ENCODE results near the gene KCNA5. TPM values are rescaled to one million over a fixed set of nuclear protein-coding genes. Genes with fewer than 3 reads are reported as not detected.
A peak's percentile ranks its signal among the peaks of the same experiment; 100 is the strongest.

Gene KCNA5
- total RNA-seq, 2 experiments from 2014 or later = not detected

DNA sequence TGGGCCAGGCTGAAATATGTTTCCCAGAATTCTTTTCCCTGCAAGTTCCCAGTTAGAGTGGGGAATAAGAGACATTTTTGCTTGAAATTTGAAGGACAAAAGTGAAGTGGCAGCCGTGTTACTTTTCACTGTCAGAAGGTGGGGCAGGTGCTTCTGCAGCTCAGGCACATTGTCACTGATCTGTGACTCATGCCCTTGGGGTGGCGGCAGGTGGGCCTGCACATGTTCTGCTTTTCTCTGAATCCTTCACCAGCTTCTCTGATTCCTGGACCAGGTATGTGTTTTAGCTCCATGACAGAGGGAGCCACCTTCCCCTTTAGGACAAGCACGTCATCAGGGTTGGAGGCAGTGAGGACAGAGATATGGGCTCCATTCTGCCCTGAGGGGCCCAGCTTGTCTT, 11.7 kb upstream of the KCNA5 start:
- Mint-ChIP-seq H3K27me3 (ENCODE audit: low read depth) (peaks cover 6% of the 10 kb centered on the region), H3K36me3 (ENCODE audit: low read depth) (no peaks in the 10 kb centered on the region), H3K9me3 (no peaks in the 10 kb centered on the region), H3K4me1 (ENCODE audit: low read depth) (peaks cover 4% of the 10 kb centered on the region), H3K27ac (no peak overlapping the region), H3K4me3 (no peak overlapping the region)
- CTCF ChIA-PET = interaction anchor here (1.5 to 1.9 kb wide), 2 partner anchors 11 to 52 kb away, joined by 5 read pairs; no protein-coding TSS in a partner anchor
- no peak for DNase-seq
- intact Hi-C loops (cut with micrococcal nuclease) = no loop called here

GRCh38 chr12:5032821-5033220, 10.9 kb upstream of the KCNA5 start:
- H3K27ac Mint-ChIP-seq = no peak overlapping the region
- no peaks in the 10 kb centered on the region for H3K36me3 Mint-ChIP-seq (ENCODE audit: low read depth)
- H3K9me3 Mint-ChIP-seq = no peaks in the 10 kb centered on the region
- CTCF ChIA-PET = interaction anchor here (0.6 kb wide), 1 partner anchor 27 kb away, joined by 3 read pairs; no protein-coding TSS in a partner anchor
- peaks cover 5% of the 10 kb centered on the region for H3K27me3 Mint-ChIP-seq (ENCODE audit: low read depth)
- DNase-seq = no peak
- intact Hi-C loops (cut with micrococcal nuclease) = no loop called here
- H3K4me1 Mint-ChIP-seq (ENCODE audit: low read depth) = peaks cover 4% of the 10 kb centered on the region
- H3K4me3 Mint-ChIP-seq = no peak overlapping the region

DNA sequence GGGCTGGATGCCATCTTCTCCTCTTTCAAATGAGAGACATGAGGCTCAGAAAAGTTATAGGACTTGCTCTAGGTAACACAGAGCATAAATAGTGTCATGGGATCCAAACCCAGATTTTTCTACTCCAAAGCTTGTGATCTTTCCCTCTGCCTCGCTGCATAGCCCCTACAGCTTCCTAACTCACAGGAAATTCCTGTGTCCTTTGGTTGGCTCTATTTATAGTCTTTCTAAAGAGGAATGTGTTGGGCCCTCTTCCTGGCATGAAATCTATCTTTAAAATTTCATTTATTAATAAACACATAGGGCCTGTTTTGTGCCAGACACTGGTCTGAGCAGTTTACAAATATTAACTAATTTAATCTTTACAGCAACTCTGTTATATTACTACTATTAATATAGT, 9.8 kb upstream of the KCNA5 start:
- intact Hi-C loops (cut with micrococcal nuclease) = no loop called here
- Mint-ChIP-seq H3K27me3 (ENCODE audit: low read depth) (peaks cover 5% of the 10 kb centered on the region), H3K4me1 (ENCODE audit: low read depth) (peaks cover 4% of the 10 kb centered on the region), H3K36me3 (ENCODE audit: low read depth) (no peaks in the 10 kb centered on the region), H3K4me3 (no peak overlapping the region), H3K9me3 (no peaks in the 10 kb centered on the region), H3K27ac (no peak overlapping the region)
- CTCF ChIA-PET = interaction anchor here (0.6 to 0.9 kb wide), 2 partner anchors 31 to 51 kb away, joined by 3 read pairs; no protein-coding TSS in a partner anchor
- DNase-seq = no peak

DNA sequence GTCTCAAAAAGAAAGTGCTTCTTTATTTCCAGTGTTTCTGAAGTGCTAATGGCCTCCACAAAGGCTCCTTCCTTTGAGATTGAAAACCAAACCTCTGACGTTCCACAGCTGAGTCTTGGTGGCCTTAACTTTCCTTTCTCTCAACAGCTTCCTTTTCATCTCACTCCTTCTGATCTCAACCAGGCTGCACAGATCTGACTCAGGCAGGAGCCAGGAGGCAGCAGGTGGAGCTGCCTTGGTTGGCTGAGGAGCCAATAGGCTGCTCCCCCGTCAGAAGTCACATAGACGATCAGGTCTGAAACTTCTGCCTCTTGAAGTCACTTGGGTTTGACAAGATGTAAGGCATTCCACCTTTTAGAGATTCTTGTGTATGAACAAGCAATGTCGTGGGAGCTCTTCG, 9.1 kb upstream of the KCNA5 start:
- Mint-ChIP-seq H3K4me3 (no peak overlapping the region), H3K27ac (peak overlapping the region; percentile 3), H3K36me3 (ENCODE audit: low read depth) (no peaks in the 10 kb centered on the region), H3K27me3 (ENCODE audit: low read depth) (peaks cover 9% of the 10 kb centered on the region), H3K4me1 (ENCODE audit: low read depth) (peaks cover 4% of the 10 kb centered on the region), H3K9me3 (no peaks in the 10 kb centered on the region)
- CTCF ChIA-PET = interaction anchor here (0.8 to 0.9 kb wide), 2 partner anchors 50 to 180 kb away, joined by 3 to 4 read pairs; no protein-coding TSS in a partner anchor
- DNase-seq = peak; percentile 57
- intact Hi-C loops (cut with micrococcal nuclease) = no loop called here

GRCh38 chr12:5035618-5036017, 8.1 kb upstream of the KCNA5 start:
- Mint-ChIP-seq H3K27ac (no peak overlapping the region), H3K4me1 (ENCODE audit: low read depth) (peaks cover 4% of the 10 kb centered on the region), H3K4me3 (no peak overlapping the region), H3K9me3 (no peaks in the 10 kb centered on the region), H3K36me3 (ENCODE audit: low read depth) (no peaks in the 10 kb centered on the region), H3K27me3 (ENCODE audit: low read depth) (peaks cover 9% of the 10 kb centered on the region)
- CTCF ChIA-PET = no interaction called here
- DNase-seq = no peak
- intact Hi-C loops (cut with micrococcal nuclease) = no loop called here

GRCh38 chr12:5036031-5036430, 7.6 kb upstream of the KCNA5 start:
- CTCF ChIA-PET = no interaction called here

DNA sequence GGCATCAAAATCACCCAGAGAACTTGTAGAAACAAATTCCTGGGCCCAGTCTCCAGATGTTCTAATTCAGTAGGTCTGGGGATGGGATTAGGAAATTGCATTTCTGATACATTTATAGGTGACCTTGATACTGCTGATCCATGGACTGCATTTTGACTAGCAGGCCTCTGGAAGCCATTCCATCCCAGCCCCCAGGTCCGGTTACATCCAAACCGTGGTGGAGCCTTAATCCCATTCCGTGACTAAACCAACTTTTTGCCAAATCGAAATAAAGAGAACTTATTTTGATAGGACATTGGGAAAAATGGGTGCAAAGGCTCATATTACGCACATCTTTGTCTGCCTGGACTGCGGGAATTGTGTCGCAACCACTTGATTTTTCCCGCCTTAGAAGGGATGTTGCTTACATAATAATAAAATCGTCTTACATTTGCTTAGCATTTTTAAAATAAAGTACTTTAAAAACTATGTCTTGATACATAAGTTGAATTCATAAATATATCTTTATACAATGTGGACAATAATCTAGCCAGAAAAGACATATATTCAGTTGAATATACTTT, 5.8 kb upstream of the KCNA5 start:
- Mint-ChIP-seq H3K27me3 (ENCODE audit: low read depth) (peaks cover 16% of the 10 kb centered on the region), H3K4me1 (ENCODE audit: low read depth) (peaks cover 4% of the 10 kb centered on the region), H3K9me3 (no peaks in the 10 kb centered on the region), H3K36me3 (ENCODE audit: low read depth) (no peaks in the 10 kb centered on the region), H3K27ac (no peak overlapping the region), H3K4me3 (no peak overlapping the region)
- no peak for DNase-seq
- intact Hi-C loops (cut with micrococcal nuclease) = no loop called here
- CTCF ChIA-PET = interaction anchor here (1.2 kb wide), 1 partner anchor 47 kb away, joined by 4 read pairs; no protein-coding TSS in a partner anchor

More at GRCh38 chr12:5036031-5036430, 7.6 kb upstream of the KCNA5 start:
- Mint-ChIP-seq H3K36me3 (ENCODE audit: low read depth) (no peaks in the 10 kb centered on the region), H3K4me3 (no peak overlapping the region), H3K4me1 (ENCODE audit: low read depth) (peaks cover 4% of the 10 kb centered on the region), H3K27me3 (ENCODE audit: low read depth) (peaks cover 10% of the 10 kb centered on the region), H3K9me3 (no peaks in the 10 kb centered on the region), H3K27ac (no peak overlapping the region)
- DNase-seq = no peak
- intact Hi-C loops (cut with micrococcal nuclease) = no loop called here

DNA sequence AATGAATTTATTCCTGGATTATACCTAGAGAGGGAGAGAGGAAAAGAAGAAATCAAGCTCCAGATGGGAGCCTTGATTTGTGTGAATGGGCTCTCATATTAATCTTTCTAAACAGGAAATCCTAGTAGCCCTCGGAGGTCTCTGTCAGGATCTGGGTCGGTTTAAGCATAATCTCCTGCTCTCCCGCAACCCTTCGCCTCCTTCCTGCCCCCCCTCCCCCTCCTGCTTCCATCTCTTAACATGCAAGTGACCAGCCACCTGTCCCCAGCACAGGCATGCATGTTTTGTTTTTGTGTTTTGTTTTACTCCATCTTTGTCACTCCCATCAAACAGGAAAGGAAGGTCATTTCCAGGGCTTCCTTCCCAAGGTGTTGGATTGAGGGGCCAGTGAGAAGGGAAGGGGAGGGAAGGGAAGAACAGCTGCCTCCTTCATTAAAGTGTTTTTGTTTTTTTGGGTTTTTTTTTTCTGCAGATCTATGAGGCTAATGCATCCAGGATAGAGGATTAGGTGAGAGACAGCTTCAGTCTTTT, 4.8 kb upstream of the KCNA5 start:
- H3K4me1 Mint-ChIP-seq (ENCODE audit: low read depth) = peaks cover 4% of the 10 kb centered on the region
- no peaks in the 10 kb centered on the region for H3K9me3 Mint-ChIP-seq
- intact Hi-C loops (cut with micrococcal nuclease) = no loop called here
- H3K4me3 Mint-ChIP-seq = no peak overlapping the region
- no peak for DNase-seq
- H3K27me3 Mint-ChIP-seq (ENCODE audit: low read depth) = peaks cover 22% of the 10 kb centered on the region
- no peak overlapping the region for H3K27ac Mint-ChIP-seq
- CTCF ChIA-PET = no interaction called here
- no peaks in the 10 kb centered on the region for H3K36me3 Mint-ChIP-seq (ENCODE audit: low read depth)

DNA sequence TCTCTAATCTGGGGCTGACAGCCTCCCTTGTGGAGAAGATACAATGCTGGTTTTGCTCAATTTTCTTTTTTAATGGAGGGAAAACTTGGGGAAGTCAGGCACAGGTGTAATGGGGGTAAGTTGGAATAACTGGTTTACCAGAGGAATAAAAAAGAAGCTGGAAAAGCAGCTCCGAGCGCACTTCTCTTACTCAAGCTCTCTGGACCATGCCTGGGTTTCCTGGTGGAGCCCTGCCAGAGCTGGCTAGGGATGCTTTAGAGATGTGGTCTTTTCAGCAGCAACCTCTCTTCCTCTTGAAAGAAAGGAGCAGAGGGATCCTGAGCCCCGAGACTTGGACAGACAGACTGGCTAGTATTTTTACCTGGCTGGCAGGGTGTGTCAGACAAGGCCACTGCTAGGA, 3.9 kb upstream of the KCNA5 start:
- no peaks in the 10 kb centered on the region for H3K9me3 Mint-ChIP-seq
- intact Hi-C loops (cut with micrococcal nuclease) = no loop called here
- no peaks in the 10 kb centered on the region for H3K36me3 Mint-ChIP-seq (ENCODE audit: low read depth)
- CTCF ChIA-PET = no interaction called here
- no peak for DNase-seq
- peaks cover 1% of the 10 kb centered on the region for H3K4me1 Mint-ChIP-seq (ENCODE audit: low read depth)
- no peak overlapping the region for H3K27ac Mint-ChIP-seq
- peaks cover 24% of the 10 kb centered on the region for H3K27me3 Mint-ChIP-seq (ENCODE audit: low read depth)
- H3K4me3 Mint-ChIP-seq = no peak overlapping the region

DNA sequence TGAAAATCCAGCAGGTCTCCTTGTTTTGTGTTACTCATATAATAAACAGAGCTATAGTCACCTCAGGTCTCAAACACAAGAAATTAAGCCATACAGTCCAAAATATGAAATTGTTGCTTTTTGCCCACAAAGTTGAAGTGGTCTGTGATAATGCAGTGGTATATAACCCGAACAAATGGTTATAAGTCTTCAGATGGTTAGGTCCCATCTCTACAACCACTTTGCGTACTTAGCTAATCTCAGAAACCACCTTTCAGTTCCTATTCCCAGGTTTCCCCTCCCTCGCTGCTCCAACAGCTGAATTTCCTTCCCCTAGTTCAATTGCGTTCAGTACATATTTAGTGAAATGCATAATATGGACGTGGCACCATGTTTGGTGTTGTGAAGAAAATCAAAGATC, 3.3 kb upstream of the KCNA5 start:
- Mint-ChIP-seq H3K27ac (no peak overlapping the region), H3K9me3 (no peaks in the 10 kb centered on the region), H3K4me3 (no peak overlapping the region), H3K27me3 (ENCODE audit: low read depth) (peaks cover 29% of the 10 kb centered on the region), H3K36me3 (ENCODE audit: low read depth) (no peaks in the 10 kb centered on the region), H3K4me1 (ENCODE audit: low read depth) (no peaks in the 10 kb centered on the region)
- intact Hi-C loops (cut with micrococcal nuclease) = no loop called here
- DNase-seq = no peak
- CTCF ChIA-PET = no interaction called here

DNA sequence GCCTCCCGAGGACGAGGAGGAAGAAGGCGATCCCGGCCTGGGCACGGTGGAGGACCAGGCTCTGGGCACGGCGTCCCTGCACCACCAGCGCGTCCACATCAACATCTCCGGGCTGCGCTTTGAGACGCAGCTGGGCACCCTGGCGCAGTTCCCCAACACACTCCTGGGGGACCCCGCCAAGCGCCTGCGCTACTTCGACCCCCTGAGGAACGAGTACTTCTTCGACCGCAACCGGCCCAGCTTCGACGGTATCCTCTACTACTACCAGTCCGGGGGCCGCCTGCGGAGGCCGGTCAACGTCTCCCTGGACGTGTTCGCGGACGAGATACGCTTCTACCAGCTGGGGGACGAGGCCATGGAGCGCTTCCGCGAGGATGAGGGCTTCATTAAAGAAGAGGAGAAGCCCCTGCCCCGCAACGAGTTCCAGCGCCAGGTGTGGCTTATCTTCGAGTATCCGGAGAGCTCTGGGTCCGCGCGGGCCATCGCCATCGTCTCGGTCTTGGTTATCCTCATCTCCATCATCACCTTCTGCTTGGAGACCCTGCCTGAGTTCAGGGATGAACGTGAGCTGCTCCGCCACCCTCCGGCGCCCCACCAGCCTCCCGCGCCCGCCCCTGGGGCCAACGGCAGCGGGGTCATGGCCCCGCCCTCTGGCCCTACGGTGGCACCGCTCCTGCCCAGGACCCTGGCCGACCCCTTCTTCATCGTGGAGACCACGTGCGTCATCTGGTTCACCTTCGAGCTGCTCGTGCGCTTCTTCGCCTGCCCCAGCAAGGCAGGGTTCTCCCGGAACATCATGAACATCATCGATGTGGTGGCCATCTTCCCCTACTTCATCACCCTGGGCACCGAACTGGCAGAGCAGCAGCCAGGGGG, 979 bp downstream of the KCNA5 start:
- DNase-seq = no peak
- intact Hi-C loops (cut with micrococcal nuclease) = no loop called here
- CTCF ChIA-PET = no interaction called here
- H3K27me3 Mint-ChIP-seq (ENCODE audit: low read depth) = peaks cover 28% of the 10 kb centered on the region
- H3K4me3 Mint-ChIP-seq = no peak overlapping the region
- H3K36me3 Mint-ChIP-seq (ENCODE audit: low read depth) = no peaks in the 10 kb centered on the region
- no peak overlapping the region for H3K27ac Mint-ChIP-seq
- H3K4me1 Mint-ChIP-seq (ENCODE audit: low read depth) = no peaks in the 10 kb centered on the region
- H3K9me3 Mint-ChIP-seq = no peaks in the 10 kb centered on the region

GRCh38 chr12:5047094-5047493, 3.4 kb downstream of the KCNA5 start:
- H3K4me1 Mint-ChIP-seq (ENCODE audit: low read depth) = no peaks in the 10 kb centered on the region
- no peak overlapping the region for H3K27ac Mint-ChIP-seq
- CTCF ChIA-PET = interaction anchor here (1.0 kb wide), 1 partner anchor 198 kb away, joined by 6 read pairs; no protein-coding TSS in a partner anchor
- H3K27me3 Mint-ChIP-seq (ENCODE audit: low read depth) = peaks cover 24% of the 10 kb centered on the region
- DNase-seq = no peak
- intact Hi-C loops (cut with micrococcal nuclease) = no loop called here
- H3K4me3 Mint-ChIP-seq = no peak overlapping the region
- no peaks in the 10 kb centered on the region for H3K9me3 Mint-ChIP-seq
- H3K36me3 Mint-ChIP-seq (ENCODE audit: low read depth) = no peaks in the 10 kb centered on the region

Data from activated naive CD4-positive, alpha-beta T cell treated with anti-CD3 and anti-CD28 coated beads for 36 hours (primary cell).